NCI-H1092 (cell line): ENCODE measurements around the gene TRIM3.

Experiments
- DNase-seq: peaks from one replicate; lab custom pipeline; 2025; lab: John Stamatoyannopoulos, UW

TRIM3 gene

DNA sequence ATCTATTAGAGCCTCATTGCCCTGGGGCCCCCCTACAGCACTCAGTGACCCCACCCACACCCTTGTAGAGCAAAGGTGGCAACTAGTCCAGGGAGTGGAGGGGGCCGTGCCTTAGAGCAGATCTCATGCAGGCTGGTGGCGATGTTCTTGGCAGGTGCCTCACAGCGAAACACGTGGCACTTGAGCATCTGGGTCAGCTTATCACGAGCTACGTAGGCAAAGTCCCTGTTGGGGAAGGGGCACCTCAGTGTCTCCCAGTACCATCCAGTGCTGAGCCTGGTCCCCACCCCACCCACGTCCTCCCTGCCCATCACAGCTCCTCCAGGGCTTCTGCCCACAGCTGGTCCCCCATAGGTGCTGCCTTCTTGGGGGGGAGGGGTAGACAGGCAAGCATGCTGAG lies 72.3 kb downstream of the TRIM3 start:
- DNase-seq: no peak

- DNase-seq: no peak
These were observed 73.1 kb downstream of the TRIM3 start for GRCh38 chr11:6400431-6401345.
